ENCODE results near the gene FAM32A.

FAM32A gene

DNA sequence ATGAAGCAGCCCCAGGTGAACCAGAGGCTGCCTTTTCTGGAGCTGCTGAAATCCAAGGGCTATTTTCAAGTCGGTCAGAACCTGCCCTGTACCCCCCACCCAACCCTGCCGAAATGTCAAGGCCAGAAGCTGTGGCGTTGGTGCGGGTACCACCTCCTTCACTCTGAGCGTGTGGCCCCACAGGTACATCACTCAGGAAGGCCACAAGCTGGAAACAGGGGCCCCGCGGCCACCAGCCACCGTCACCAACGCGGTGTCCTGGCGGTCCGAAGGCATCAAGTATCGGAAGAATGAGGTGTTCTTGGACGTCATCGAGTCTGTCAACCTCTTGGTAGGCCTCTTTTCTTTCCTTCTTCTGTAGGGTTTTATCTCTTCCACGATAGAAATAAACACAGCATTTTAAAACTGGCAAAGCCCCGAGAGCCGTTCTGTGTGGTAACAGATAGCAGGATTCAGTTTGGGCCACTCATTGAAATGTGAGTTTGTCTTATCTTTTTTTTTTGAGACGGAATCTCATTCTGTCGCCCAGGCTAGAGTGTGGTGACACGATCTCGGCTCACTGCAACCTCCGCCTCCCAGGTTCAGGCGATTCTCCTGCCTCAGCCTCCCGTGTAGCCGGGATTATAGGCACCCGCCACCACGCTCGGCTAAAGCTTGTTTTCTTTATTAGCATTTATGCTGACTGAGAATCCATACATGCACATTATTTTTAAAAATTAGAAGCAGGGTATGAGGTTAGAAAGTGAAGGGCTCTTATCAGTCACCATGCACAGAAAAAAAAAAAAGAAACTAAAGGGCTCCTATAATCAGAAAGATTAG, 23.8 kb downstream of the FAM32A start:
- no peak for DNase-seq (ENCODE audit: low read depth, low spot score)
- TF ChIP-seq CTCF (IDR thresholded peaks at IDR 0.05; ENCODE audit: low read depth, low read length), result no peak
- in situ Hi-C loops (cut with HindIII; ENCODE audit: low sequenced_read_pairs), result no loop called here

DNA sequence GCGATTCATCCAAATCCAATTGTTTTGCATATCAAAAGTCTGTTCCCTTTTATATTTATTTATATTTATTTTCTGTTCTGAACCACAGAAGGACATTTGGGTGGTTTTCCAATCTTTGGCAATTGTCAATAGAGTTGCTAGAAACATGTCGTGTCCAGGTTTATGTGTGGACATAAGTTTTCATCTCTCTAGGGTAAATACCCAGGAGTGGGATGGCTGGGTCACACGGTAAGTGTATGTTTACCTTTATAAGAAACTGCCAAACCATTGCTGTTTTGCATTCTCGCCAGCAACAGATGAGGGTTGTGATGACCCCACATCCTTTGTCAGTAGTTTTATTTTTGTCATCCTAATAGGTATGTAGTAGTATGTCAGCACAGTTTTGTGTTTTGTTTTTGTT, 25.0 kb downstream of the FAM32A start:
- no peak for TF ChIP-seq CTCF (IDR thresholded peaks at IDR 0.05; ENCODE audit: low read depth, low read length)

More for the DNA sequence above, 23.8 kb downstream of the FAM32A start:
- no peak overlapping the region for H3K4me3 ChIP-seq (ENCODE audit: low read depth, low read length)

DNA sequence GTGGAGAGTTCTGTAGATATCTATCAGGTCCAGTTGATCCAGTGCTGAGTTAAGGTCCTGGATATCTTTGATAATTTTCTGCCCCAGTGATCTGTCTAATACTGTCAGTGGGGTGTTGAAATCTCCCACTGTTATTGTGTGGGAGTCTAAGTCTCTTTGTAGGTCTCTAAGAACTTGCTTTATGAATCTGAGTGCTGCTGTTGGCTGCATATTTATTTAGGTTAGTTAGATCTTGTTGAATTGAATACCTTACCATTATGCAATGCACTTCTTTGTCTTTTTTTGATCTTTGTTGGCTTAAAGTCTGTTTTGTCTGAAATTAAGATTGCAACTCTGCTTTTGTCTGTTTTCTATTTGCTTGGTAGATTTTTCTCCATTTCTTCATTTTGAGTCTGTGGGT, 27.9 kb downstream of the FAM32A start:
- DNase-seq (ENCODE audit: low read depth, low spot score), result no peak
- no peak overlapping the region for H3K4me3 ChIP-seq (ENCODE audit: low read depth, low read length)
- TF ChIP-seq CTCF (IDR thresholded peaks at IDR 0.05; ENCODE audit: low read depth, low read length), result no peak
- in situ Hi-C loops (cut with HindIII; ENCODE audit: low sequenced_read_pairs), result no loop called here

More for the DNA sequence above, 25.0 kb downstream of the FAM32A start:
- no peak for DNase-seq (ENCODE audit: low read depth, low spot score)
- in situ Hi-C loops (cut with HindIII; ENCODE audit: low sequenced_read_pairs), result no loop called here
- no peak overlapping the region for H3K4me3 ChIP-seq (ENCODE audit: low read depth, low read length)

DNA sequence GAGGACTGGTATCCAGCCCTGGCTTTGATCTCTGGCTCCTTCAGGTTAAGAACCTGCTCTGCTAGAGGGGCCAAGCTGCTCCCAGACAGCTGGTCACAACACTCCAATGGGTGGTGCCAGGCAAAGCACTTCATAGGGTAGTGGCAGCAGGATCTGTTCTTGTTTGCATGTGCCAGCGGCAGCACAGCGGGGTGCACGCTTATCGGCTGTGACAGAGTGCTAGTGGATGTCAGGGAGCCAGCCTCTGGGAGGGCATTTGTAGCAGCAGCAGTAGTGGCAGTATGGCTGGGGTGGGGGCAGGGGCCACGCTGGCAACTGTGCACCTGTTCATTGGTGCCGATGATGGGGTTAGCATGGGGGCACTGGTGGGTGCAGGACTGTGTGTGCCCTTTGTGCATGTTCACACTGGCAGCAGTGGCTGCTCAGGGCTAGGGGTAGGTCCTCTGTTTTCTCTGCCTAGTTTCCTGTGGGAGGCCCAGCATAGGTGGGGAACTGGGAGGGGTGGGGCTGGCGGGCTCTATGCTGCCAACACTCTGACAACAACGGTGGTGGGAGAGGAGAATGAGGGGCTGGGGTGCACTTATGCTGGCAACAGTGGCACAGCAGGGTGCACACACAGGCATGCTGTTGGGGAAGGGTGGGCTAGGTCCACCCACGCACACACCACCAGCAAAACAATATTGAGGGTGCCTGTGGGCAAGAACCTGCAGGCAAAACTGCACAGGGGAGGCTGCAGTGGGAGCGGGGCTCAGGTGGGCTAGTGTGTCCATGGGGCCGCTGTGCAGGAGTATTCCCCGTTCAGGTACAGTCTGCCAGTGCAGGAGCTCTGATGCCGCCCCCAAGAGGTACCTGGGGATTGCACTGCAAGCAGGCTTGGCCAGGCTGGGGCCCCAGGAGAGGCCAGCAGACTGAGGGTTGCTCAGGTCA, 31.8 kb downstream of the FAM32A start:
- no peak for DNase-seq (ENCODE audit: low read depth, low spot score)

DNA sequence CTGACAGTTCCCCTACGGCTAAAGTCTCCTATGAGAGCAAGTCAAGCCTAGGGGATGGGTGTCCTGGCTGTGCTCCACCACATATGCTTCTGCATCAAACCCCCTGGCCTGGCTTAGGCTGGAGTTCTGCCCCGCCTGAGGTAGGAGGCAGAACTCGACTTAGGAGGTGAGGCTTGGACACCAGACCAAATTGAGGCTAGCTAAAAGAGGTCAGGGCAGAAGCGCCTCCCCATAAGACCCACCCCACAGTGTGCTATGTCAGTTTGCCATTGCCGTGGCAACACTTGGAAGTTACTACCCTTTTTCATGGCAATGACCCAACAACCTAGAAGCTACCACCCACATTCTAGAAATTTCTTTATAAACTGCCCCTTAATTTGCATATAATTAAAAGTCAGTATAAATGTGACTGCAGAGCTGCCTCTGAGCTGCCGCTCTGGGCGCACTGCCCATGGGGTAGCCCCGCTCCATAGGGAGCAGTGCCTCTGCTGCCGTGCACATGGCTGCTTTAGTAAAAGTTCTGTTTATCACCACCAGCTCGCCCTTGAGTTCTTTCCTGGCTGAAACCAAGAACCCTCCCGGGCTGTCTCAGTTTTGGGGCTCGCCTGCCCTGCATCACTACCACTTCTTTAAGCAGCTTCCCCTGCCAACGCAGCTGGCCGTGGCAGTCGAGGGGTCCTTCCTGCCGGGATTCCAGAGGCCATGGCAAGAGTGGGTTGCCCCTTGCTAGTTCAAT, 32.7 kb downstream of the FAM32A start:
- TF ChIP-seq CTCF (IDR thresholded peaks at IDR 0.05; ENCODE audit: low read depth, low read length), result no peak
- H3K4me3 ChIP-seq (ENCODE audit: low read depth, low read length), result no peak overlapping the region
- DNase-seq (ENCODE audit: low read depth, low spot score), result no peak
- in situ Hi-C loops (cut with HindIII; ENCODE audit: low sequenced_read_pairs), result no loop called here

More for the DNA sequence above, 31.8 kb downstream of the FAM32A start:
- H3K4me3 ChIP-seq (ENCODE audit: low read depth, low read length), result no peak overlapping the region
- no peak for TF ChIP-seq CTCF (IDR thresholded peaks at IDR 0.05; ENCODE audit: low read depth, low read length)
- in situ Hi-C loops (cut with HindIII; ENCODE audit: low sequenced_read_pairs), result no loop called here

DNA sequence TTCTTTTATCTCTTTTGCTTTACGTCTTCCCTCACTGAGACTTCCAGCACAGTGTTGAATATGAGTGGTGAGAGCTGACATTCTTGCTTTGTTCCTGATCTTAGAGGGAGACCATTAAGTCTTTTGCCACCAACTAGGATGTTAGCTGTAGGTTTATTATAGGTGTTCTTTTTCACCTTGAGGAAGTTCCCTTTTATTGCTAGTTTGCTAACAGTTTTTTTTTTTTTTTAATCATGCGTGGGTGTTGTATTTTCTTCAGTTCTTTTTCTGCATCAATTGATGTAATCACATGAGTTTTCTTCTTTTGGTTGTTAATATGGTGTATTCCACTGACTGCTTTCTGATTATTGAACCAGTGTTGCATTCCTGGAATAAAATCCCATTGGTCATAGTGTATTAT, 33.6 kb downstream of the FAM32A start:
- in situ Hi-C loops (cut with HindIII; ENCODE audit: low sequenced_read_pairs), result no loop called here
- H3K4me3 ChIP-seq (ENCODE audit: low read depth, low read length), result no peak overlapping the region
- no peak for TF ChIP-seq CTCF (IDR thresholded peaks at IDR 0.05; ENCODE audit: low read depth, low read length)
- no peak for DNase-seq (ENCODE audit: low read depth, low spot score)
